GM12864 (cell line): ENCODE measurements around the gene PMM1.

Experiments
- DNase-seq: peaks from one replicate; pipeline ENCODE4 v3.0.0-alpha.2; 2011; ENCODE audit warnings: low read depth
- H3K4me3 ChIP-seq: 2 replicates; pipeline ENCODE4 v1.5.1; 2011; ENCODE audit warnings: mild to moderate bottlenecking, low read depth, low read length, control low read depth
- CTCF ChIP-seq: IDR thresholded peaks from 2 replicates; pipeline ENCODE4 v1.5.1; 2011; ENCODE audit warnings: low read depth, mild to moderate bottlenecking, moderate library complexity, low read length, control low read depth, inconsistent platforms; ENCODE audit errors: missing control alignments

Gene PMM1

GRCh38 chr22:41542224-41542623, 47.4 kb downstream of the PMM1 start:
- H3K4me3 ChIP-seq, result no peak overlapping the region

DNA sequence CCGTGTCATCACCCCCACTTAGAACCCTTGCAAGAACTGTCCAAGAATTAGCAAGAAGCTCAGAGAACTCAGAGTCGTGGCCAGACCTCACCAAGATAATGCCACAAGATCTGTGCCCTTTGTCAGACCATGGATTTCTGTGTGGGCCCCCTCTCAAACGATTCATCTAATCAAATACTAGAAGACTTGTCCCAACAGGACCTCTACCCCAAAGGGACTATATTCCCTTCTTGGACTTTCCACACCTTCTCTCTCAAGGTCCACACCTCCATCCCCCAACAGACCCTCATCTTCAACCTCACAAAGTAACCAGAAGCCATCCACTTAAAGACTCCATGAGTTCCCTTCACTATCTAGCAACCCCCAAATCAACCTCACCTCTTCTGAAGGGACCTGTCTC, 48.2 kb downstream of the PMM1 start:
- no peak overlapping the region for H3K4me3 ChIP-seq
- no peak for TF ChIP-seq CTCF
- DNase-seq, result no peak

More at GRCh38 chr22:41542224-41542623, 47.4 kb downstream of the PMM1 start:
- DNase-seq, result no peak
- no peak for TF ChIP-seq CTCF

DNA sequence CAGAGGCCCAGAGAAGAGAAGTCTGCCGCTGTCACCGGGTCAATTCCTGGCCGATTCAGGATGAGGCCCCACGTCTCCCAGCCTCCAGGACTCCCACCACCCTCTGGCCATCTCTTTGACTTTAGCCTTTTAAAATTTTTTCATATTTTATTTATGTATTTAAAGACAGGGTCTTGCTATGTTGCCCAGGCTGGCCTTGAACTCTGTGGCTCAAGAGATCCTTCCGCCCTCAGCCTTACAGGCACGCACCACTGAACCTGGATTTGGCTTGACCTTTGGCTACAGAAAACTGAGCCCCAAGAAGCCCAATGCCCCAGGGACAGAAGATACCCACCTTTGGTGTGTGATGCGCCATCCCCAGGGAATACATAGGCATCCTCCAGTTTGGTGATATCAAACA, 49.3 kb downstream of the PMM1 start:
- H3K4me3 ChIP-seq, result no peak overlapping the region
- DNase-seq, result no peak
- TF ChIP-seq CTCF, result no peak

GRCh38 chr22:41540006-41540315, 49.7 kb downstream of the PMM1 start:
- TF ChIP-seq CTCF, result no peak
- H3K4me3 ChIP-seq, result no peak overlapping the region
- DNase-seq, result no peak

- no peak for TF ChIP-seq CTCF
- H3K4me3 ChIP-seq, result no peak overlapping the region
- no peak for DNase-seq
These were observed 50.3 kb downstream of the PMM1 start for GRCh38 chr22:41539146-41540005.

DNA sequence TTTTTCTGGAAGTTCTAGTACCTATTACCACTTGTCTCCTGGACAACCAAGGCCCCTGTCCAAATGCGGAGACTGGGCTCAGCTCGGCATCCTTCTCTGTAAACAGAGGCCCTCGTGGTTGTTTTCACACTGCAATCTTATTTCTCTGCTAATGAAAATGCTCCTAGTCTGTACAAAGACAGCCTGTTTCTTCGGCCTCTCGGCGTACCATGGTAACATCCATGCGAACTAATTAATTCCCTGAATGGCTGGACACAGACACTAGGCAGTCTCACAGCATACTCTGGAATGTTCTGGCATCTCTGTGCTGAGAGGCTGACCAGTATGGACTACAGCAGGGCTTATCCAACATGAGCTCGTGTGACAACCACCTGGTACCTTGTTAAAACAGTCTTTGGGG, 51.1 kb downstream of the PMM1 start:
- H3K4me3 ChIP-seq, result no peak overlapping the region
- no peak for TF ChIP-seq CTCF
- no peak for DNase-seq

- no peak overlapping the region for H3K4me3 ChIP-seq
- TF ChIP-seq CTCF, result no peak
- DNase-seq, result no peak
These were observed 52.4 kb downstream of the PMM1 start for GRCh38 chr22:41537203-41537602.
